Endodermal cell (in vitro differentiated cells): ENCODE measurements around the gene C3orf85. TPM values are rescaled to one million over a fixed set of nuclear protein-coding genes. Genes with fewer than 3 reads are reported as not detected.

Experiments
- DNase-seq: peaks from one replicate; pipeline ENCODE4 v3.0.0-alpha.2; 2017
- H3K27ac ChIP-seq: 2 replicates; pipeline ENCODE4 v1.5.1; 2013; ENCODE audit warnings: mild to moderate bottlenecking, low read depth, low read length, moderate library complexity
- H3K27me3 ChIP-seq: 2 replicates; pipeline ENCODE4 v1.6.1; 2013; ENCODE audit warnings: mild to moderate bottlenecking, low read length, moderate library complexity; ENCODE audit not compliant: insufficient read depth, control insufficient read depth, poor library complexity, severe bottlenecking
- H3K36me3 ChIP-seq: 2 replicates; pipeline ENCODE4 v1.7.0; 2013; ENCODE audit warnings: mild to moderate bottlenecking, low read length, moderate library complexity; ENCODE audit not compliant: control insufficient read depth, insufficient read depth
- H3K4me1 ChIP-seq: one replicate; pipeline ENCODE4 v1.7.0; 2013; ENCODE audit warnings: low read length; ENCODE audit not compliant: control insufficient read depth, insufficient read depth
- H3K4me3 ChIP-seq: 2 replicates; pipeline ENCODE4 v1.5.1; 2013; ENCODE audit warnings: mild to moderate bottlenecking, low read length, moderate library complexity
- H3K9ac ChIP-seq: 2 replicates; pipeline ENCODE4 v1.6.1; 2013; ENCODE audit warnings: mild to moderate bottlenecking, low read length, moderate library complexity; ENCODE audit not compliant: poor library complexity, severe bottlenecking; ENCODE audit errors: extremely low read depth
- H3K9me3 ChIP-seq: 2 replicates; pipeline ENCODE4 v1.6.1; 2013; ENCODE audit warnings: mild to moderate bottlenecking, low read length, moderate library complexity; ENCODE audit not compliant: control insufficient read depth
- H3K27ac Mint-ChIP-seq: 2 replicates; pipeline ENCODE4 v1.8.0; 2020; ENCODE audit warnings: mixed read lengths
- H3K27me3 Mint-ChIP-seq: 2 replicates; pipeline ENCODE4 v1.8.0; 2021; ENCODE audit warnings: mild to moderate bottlenecking, mixed read lengths; ENCODE audit not compliant: insufficient read depth
- H3K36me3 Mint-ChIP-seq: 2 replicates; pipeline ENCODE4 v1.8.0; 2020; ENCODE audit warnings: low read depth, mixed read lengths
- H3K4me1 Mint-ChIP-seq: 2 replicates; pipeline ENCODE4 v1.8.0; 2020; ENCODE audit warnings: mixed read lengths
- H3K4me3 Mint-ChIP-seq: 2 replicates; pipeline ENCODE4 v1.8.0; 2020; ENCODE audit warnings: mild to moderate bottlenecking, moderate library complexity, mixed read lengths
- H3K9me3 Mint-ChIP-seq: 2 replicates; pipeline ENCODE4 v1.8.0; 2020; ENCODE audit warnings: mild to moderate bottlenecking, mixed read lengths
- WGBS, 2 experiments: methylation state at CpG; one replicate each; pipeline versions ENCODE4 v1.1.5 to v1.1.7; 2013; ENCODE audit warnings: missing lambda C conversion rate in 2 of 2, mixed read lengths in 1 of 2; ENCODE audit not compliant: insufficient coverage in 1 of 2, insufficient read length in 1 of 2; 5-methylcytosine and 5-hydroxymethylcytosine counted together
- total RNA-seq, 2 donors: library from RNA; stranded (reverse); fragmentation: NEBNext Ultra II Directional in 1 of 2; extraction: Animal tissue kit (Norgen Biotek cat#: 25700) in 1 of 2; gene quantifications; 2 replicates in 1 of 2; 3 replicates in 1 of 2; pipeline ENCODE4 v1.2.1, GENCODE V29; 2021
- TF ChIP-seq, protein P1 (sequence below): fragments of 200-600 bp; sonication (generic); conservative IDR thresholded peaks from 2 replicates; pipeline ENCODE4 v1.5.0; 2021; ENCODE audit warnings: antibody characterized with exemption, mild to moderate bottlenecking

The C3orf85 gene
- total RNA-seq, 2 donors from 2014 or later, result not detected

DNA sequence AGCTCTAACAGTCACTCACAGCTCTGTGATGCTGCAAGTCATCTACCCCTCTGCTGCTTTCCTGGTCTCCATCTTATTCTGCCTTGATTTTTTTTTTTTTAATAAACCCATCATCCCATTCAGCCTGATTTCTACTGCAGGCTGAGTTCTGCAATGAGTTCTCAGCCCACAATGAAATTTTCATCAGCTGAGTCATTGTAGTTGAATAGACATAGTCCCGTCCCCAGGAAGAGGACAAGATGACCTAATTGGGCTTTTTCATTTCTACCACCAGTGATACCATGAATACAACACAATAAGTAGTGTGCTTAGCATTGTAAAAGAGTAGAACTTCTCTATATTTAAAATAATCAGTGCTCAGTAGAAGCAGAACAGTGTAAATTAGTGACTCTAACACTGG is 59.3 kb downstream of the C3orf85 start:
- H3K27ac Mint-ChIP-seq, result no peak overlapping the region

More for the DNA sequence above, 59.3 kb downstream of the C3orf85 start:
- Mint-ChIP-seq H3K4me1 (no peaks in the 10 kb centered on the region), H3K4me3 (no peak overlapping the region), H3K9me3 (peaks cover 5% of the 10 kb centered on the region), H3K27me3 (no peaks in the 10 kb centered on the region), H3K36me3 (no peaks in the 10 kb centered on the region)
- no peaks in the 10 kb centered on the region for H3K36me3 ChIP-seq
- H3K27me3 ChIP-seq, result no peaks in the 10 kb centered on the region
- H3K9ac ChIP-seq, result no peak overlapping the region
- no peak overlapping the region for H3K4me3 ChIP-seq
- H3K27ac ChIP-seq, result no peak overlapping the region
- 86% methylated on average over 1 of the region's 1 CpG; no CpG with 5 or more reads in 1 of the 2 experiments for WGBS, 2 experiments
- TF ChIP-seq, protein P1, sequence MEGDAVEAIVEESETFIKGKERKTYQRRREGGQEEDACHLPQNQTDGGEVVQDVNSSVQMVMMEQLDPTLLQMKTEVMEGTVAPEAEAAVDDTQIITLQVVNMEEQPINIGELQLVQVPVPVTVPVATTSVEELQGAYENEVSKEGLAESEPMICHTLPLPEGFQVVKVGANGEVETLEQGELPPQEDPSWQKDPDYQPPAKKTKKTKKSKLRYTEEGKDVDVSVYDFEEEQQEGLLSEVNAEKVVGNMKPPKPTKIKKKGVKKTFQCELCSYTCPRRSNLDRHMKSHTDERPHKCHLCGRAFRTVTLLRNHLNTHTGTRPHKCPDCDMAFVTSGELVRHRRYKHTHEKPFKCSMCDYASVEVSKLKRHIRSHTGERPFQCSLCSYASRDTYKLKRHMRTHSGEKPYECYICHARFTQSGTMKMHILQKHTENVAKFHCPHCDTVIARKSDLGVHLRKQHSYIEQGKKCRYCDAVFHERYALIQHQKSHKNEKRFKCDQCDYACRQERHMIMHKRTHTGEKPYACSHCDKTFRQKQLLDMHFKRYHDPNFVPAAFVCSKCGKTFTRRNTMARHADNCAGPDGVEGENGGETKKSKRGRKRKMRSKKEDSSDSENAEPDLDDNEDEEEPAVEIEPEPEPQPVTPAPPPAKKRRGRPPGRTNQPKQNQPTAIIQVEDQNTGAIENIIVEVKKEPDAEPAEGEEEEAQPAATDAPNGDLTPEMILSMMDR, result no peak
- no peak for DNase-seq
- no peaks in the 10 kb centered on the region for H3K4me1 ChIP-seq
- H3K9me3 ChIP-seq, result no peaks in the 10 kb centered on the region

Other genes starting within 250 kb of the C3orf85 start
- not detected for gene GUCA1C, start 182.8 kb upstream of the C3orf85 start, total RNA-seq
- not detected for gene MORC1, start 18.6 kb upstream of the C3orf85 start, total RNA-seq
- gene DPPA2, start 179.8 kb downstream of the C3orf85 start, total RNA-seq, result 1 to 10 TPM; 1.7 to 3.1 TPM
- 100 to 1,000 TPM; 132 to 284 TPM for gene DPPA4, start 200.8 kb downstream of the C3orf85 start, total RNA-seq